Astrocyte (in vitro differentiated cells and primary cell): Measurements from ENCODE around the gene HPSE2. TPM values are rescaled to one million over a fixed set of nuclear protein-coding genes. Genes with fewer than 3 reads are reported as not detected.

Experiments
- DNase-seq: peaks from one replicate; pipeline ENCODE4 v3.0.0-alpha.2; 2010; ENCODE audit warnings: low read depth
- FAIRE-seq: peaks from 2 replicates; lab custom pipeline; 2011; peaks lifted over from hg19 to GRCh38; lab: Jason Lieb, UNC
- H2AFZ ChIP-seq: 2 replicates; pipeline ENCODE4 v1.6.0; 2012; ENCODE audit warnings: low read depth, low read length, inconsistent platforms
- H3K27ac ChIP-seq: 2 replicates; pipeline ENCODE4 v1.5.1; 2011; ENCODE audit warnings: low read depth, low read length, inconsistent platforms
- H3K27me3 ChIP-seq: 2 replicates; pipeline ENCODE4 v1.6.0; 2011; ENCODE audit warnings: low read length, inconsistent platforms; ENCODE audit not compliant: insufficient read depth
- H3K36me3 ChIP-seq: 2 replicates; pipeline ENCODE4 v1.5.1; 2011; ENCODE audit warnings: low read length, inconsistent platforms; ENCODE audit not compliant: insufficient read depth
- H3K4me1 ChIP-seq: 2 replicates; pipeline ENCODE4 v1.5.1; 2011; ENCODE audit warnings: low read length, inconsistent platforms; ENCODE audit not compliant: insufficient read depth
- H3K4me2 ChIP-seq: 2 replicates; pipeline ENCODE4 v1.6.0; 2012; ENCODE audit warnings: low read length, inconsistent platforms
- H3K4me3 ChIP-seq: 2 replicates; pipeline ENCODE4 v1.5.1; 2011; ENCODE audit warnings: low read depth, mild to moderate bottlenecking, low read length, inconsistent platforms; ENCODE audit not compliant: insufficient read depth
- H3K79me2 ChIP-seq: 2 replicates; pipeline ENCODE4 v1.6.0; 2012; ENCODE audit warnings: mild to moderate bottlenecking, low read length, inconsistent platforms; ENCODE audit not compliant: insufficient read depth
- H3K9ac ChIP-seq: 2 replicates; pipeline ENCODE4 v1.6.0; 2012; ENCODE audit warnings: mild to moderate bottlenecking, low read length, inconsistent platforms
- H3K9me3 ChIP-seq: 2 replicates; pipeline ENCODE4 v1.5.1; 2012; ENCODE audit warnings: low read depth, mild to moderate bottlenecking, low read length, inconsistent platforms; ENCODE audit not compliant: insufficient read depth
- H4K20me1 ChIP-seq: 2 replicates; pipeline ENCODE4 v1.6.0; 2012; ENCODE audit warnings: low read length, inconsistent platforms; ENCODE audit not compliant: insufficient read depth
- H3K27ac Mint-ChIP-seq: one replicate; pipeline ENCODE4 v1.8.0; 2021; ENCODE audit warnings: mild to moderate bottlenecking, mixed read lengths; ENCODE audit not compliant: unreplicated experiment
- H3K27me3 Mint-ChIP-seq: one replicate; pipeline ENCODE4 v1.8.0; 2021; ENCODE audit warnings: low read depth, mixed read lengths; ENCODE audit not compliant: unreplicated experiment
- H3K36me3 Mint-ChIP-seq: one replicate; pipeline ENCODE4 v1.8.0; 2021; ENCODE audit warnings: low read depth, mixed read lengths; ENCODE audit not compliant: unreplicated experiment
- H3K4me1 Mint-ChIP-seq: one replicate; pipeline ENCODE4 v1.8.0; 2021; ENCODE audit warnings: low read depth, mixed read lengths; ENCODE audit not compliant: unreplicated experiment
- H3K4me3 Mint-ChIP-seq: one replicate; pipeline ENCODE4 v1.8.0; 2021; ENCODE audit warnings: mild to moderate bottlenecking, moderate library complexity, mixed read lengths; ENCODE audit not compliant: unreplicated experiment
- H3K9me3 Mint-ChIP-seq: one replicate; pipeline ENCODE4 v1.8.0; 2021; ENCODE audit warnings: mild to moderate bottlenecking, mixed read lengths; ENCODE audit not compliant: unreplicated experiment
- EZH2 ChIP-seq: IDR thresholded peaks from 2 replicates; pipeline ENCODE4 v1.6.1; 2012; ENCODE audit warnings: mild to moderate bottlenecking, low read length, inconsistent platforms; ENCODE audit not compliant: insufficient read depth
- total RNA-seq: library from RNA; stranded (reverse); gene quantifications from 2 replicates; pipeline ENCODE4 v1.2.1, GENCODE V29; 2021
- TF ChIP-seq, protein P1 (sequence below): IDR thresholded peaks from 2 replicates; pipeline ENCODE4 v1.5.1; 2011; ENCODE audit warnings: low read depth, mild to moderate bottlenecking, inconsistent platforms, low read length, moderate library complexity; ENCODE audit not compliant: insufficient read depth

HPSE2 gene
- total RNA-seq, 1 donor from 2014 or later, result 0.14 TPM

DNA sequence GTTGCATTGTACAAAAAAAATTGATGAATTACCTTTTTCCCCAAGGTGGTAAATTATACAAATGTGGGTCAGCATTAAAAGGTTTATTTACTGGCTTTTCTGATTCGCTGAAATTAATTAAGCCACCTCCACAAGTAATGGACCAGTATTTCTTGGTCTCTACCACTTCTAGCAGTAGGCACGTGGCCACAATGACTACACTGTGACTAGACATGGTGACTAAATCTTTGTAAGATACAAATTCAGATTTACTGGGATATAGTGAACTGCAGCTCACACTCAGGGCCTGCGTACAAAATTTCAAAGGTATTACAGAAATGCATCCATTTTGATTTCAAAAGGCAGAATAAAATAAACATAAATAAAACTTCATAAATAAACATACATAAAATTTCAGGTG lies 10.9 kb downstream of the HPSE2 start:
- no peak overlapping the region for H3K4me3 ChIP-seq
- H3K79me2 ChIP-seq, result no peaks in the 10 kb centered on the region
- no peak overlapping the region for H3K27ac ChIP-seq
- peaks cover 17% of the 10 kb centered on the region for H3K27me3 Mint-ChIP-seq
- H3K36me3 ChIP-seq, result no peaks in the 10 kb centered on the region
- H3K4me1 Mint-ChIP-seq, result no peaks in the 10 kb centered on the region
- DNase-seq (no peak), FAIRE-seq (no peak)
- no peak overlapping the region for H2AFZ ChIP-seq
- H3K4me3 Mint-ChIP-seq, result no peak overlapping the region
- no peak overlapping the region for H3K27ac Mint-ChIP-seq
- H3K9ac ChIP-seq, result no peak overlapping the region
- no peak for TF ChIP-seq EZH2
- TF ChIP-seq, protein P1, sequence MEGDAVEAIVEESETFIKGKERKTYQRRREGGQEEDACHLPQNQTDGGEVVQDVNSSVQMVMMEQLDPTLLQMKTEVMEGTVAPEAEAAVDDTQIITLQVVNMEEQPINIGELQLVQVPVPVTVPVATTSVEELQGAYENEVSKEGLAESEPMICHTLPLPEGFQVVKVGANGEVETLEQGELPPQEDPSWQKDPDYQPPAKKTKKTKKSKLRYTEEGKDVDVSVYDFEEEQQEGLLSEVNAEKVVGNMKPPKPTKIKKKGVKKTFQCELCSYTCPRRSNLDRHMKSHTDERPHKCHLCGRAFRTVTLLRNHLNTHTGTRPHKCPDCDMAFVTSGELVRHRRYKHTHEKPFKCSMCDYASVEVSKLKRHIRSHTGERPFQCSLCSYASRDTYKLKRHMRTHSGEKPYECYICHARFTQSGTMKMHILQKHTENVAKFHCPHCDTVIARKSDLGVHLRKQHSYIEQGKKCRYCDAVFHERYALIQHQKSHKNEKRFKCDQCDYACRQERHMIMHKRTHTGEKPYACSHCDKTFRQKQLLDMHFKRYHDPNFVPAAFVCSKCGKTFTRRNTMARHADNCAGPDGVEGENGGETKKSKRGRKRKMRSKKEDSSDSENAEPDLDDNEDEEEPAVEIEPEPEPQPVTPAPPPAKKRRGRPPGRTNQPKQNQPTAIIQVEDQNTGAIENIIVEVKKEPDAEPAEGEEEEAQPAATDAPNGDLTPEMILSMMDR, result no peak
- no peaks in the 10 kb centered on the region for H4K20me1 ChIP-seq
- H3K4me2 ChIP-seq, result no peak overlapping the region
- no peaks in the 10 kb centered on the region for H3K4me1 ChIP-seq
- H3K9me3 ChIP-seq, result no peaks in the 10 kb centered on the region
- H3K9me3 Mint-ChIP-seq, result no peaks in the 10 kb centered on the region
- no peaks in the 10 kb centered on the region for H3K36me3 Mint-ChIP-seq
- H3K27me3 ChIP-seq, result peaks cover 7% of the 10 kb centered on the region

DNA sequence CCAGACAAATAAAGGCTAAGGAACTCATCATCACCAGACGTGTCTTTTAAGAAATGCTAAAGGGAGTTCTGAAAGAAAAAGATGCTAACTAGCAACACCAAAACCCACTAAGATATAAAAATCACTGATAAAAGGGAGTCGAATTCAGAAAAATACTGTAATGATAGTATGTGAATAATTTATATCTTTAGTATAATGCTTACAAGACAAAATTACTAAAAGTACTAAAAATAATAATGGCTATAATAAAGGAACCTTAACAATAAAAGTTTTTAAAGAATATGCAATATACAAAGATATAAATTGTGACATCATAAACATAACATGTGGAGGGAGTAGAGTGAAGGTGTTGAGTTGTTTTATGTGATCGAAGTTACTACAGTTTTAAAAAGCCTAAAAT lies 28.3 kb downstream of the HPSE2 start:
- H3K9me3 ChIP-seq, result peaks cover 11% of the 10 kb centered on the region
- Mint-ChIP-seq H3K27me3 (no peaks in the 10 kb centered on the region), H3K4me3 (no peak overlapping the region), H3K9me3 (no peaks in the 10 kb centered on the region), H3K4me1 (no peaks in the 10 kb centered on the region), H3K36me3 (no peaks in the 10 kb centered on the region), H3K27ac (no peak overlapping the region)
- no peak overlapping the region for H2AFZ ChIP-seq
- H3K4me1 ChIP-seq, result no peaks in the 10 kb centered on the region
- no peak overlapping the region for H3K27ac ChIP-seq
- no peak overlapping the region for H3K4me3 ChIP-seq
- no peaks in the 10 kb centered on the region for H3K36me3 ChIP-seq
- DNase-seq (no peak), FAIRE-seq (no peak)
- no peak overlapping the region for H3K9ac ChIP-seq
- no peaks in the 10 kb centered on the region for H3K79me2 ChIP-seq
- no peaks in the 10 kb centered on the region for H3K27me3 ChIP-seq
- H4K20me1 ChIP-seq, result no peaks in the 10 kb centered on the region
- TF ChIP-seq EZH2, result no peak
- TF ChIP-seq, protein P1, result no peak
- no peak overlapping the region for H3K4me2 ChIP-seq

DNA sequence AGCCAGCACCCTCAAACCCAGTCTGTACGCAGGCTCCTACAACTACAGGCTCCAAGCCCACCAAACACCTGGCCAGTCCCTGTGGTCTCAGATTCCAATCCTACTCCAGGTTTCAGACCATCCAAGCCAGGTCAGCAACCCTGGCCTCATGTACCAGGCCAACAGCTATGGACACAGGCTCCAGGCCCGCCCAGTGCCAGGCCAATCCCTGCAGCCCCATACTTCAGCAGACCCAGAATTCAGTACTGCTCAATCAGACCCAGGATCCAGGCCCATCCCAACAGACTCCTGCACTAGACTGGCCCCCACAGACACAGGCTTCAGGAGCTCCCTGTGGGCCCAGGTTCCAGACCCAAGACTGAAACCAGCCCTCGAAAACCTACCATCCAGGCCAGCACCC lies 32.3 kb downstream of the HPSE2 start:
- no peaks in the 10 kb centered on the region for H3K9me3 Mint-ChIP-seq
- H3K79me2 ChIP-seq, result no peaks in the 10 kb centered on the region
- no peak overlapping the region for H3K9ac ChIP-seq
- no peak overlapping the region for H3K4me3 ChIP-seq
- no peak overlapping the region for H3K27ac Mint-ChIP-seq
- no peaks in the 10 kb centered on the region for H3K27me3 ChIP-seq
- H2AFZ ChIP-seq, result no peak overlapping the region
- no peak overlapping the region for H3K4me2 ChIP-seq
- no peak for TF ChIP-seq EZH2
- TF ChIP-seq, protein P1, result no peak
- no peak overlapping the region for H3K27ac ChIP-seq
- DNase-seq (no peak), FAIRE-seq (no peak)
- H3K36me3 Mint-ChIP-seq, result no peaks in the 10 kb centered on the region
- no peaks in the 10 kb centered on the region for H4K20me1 ChIP-seq
- no peaks in the 10 kb centered on the region for H3K4me1 Mint-ChIP-seq
- peaks cover 11% of the 10 kb centered on the region for H3K9me3 ChIP-seq
- H3K4me3 Mint-ChIP-seq, result no peak overlapping the region
- no peaks in the 10 kb centered on the region for H3K27me3 Mint-ChIP-seq
- no peaks in the 10 kb centered on the region for H3K4me1 ChIP-seq
- no peaks in the 10 kb centered on the region for H3K36me3 ChIP-seq
